HEK293 (cell line): ENCODE results near the gene SAMD11.

ENCODE experiments used
- CTCF ChIA-PET: fragments of 350-600 bp; formaldehyde crosslinking; extraction: SDS; loops from one replicate; lab custom pipeline; 2021; ENCODE audit warnings: antibody characterized with exemption; lab: Yijun Ruan, JAX
- POLR2A ChIA-PET: fragments of 300-600 bp; formaldehyde crosslinking; extraction: SDS; loops from one replicate; lab custom pipeline; 2020; ENCODE audit warnings: antibody characterized with exemption, inconsistent platforms; lab: Yijun Ruan, JAX
- H3K27ac ChIP-seq: fragments of 200-500 bp; sonication (Bioruptor generic); 2 replicates; pipeline ENCODE4 v1.5.1; 2014; ENCODE audit warnings: low read depth, low read length, control low read depth, inconsistent platforms; ENCODE audit errors: extremely low read depth
- H3K36me3 ChIP-seq, 2 experiments: fragments of 200-500 bp in 1 of 2; sonication (Bioruptor generic) in 1 of 2; 1 replicate in 1 of 2; 2 replicates in 1 of 2; pipeline ENCODE4 v1.5.1; 2014 to 2017; ENCODE audit warnings: inconsistent platforms in 2 of 2, low read length in 2 of 2; ENCODE audit not compliant: control insufficient read depth in 2 of 2, insufficient read depth in 1 of 2
- H3K4me1 ChIP-seq: fragments of 200-500 bp; sonication (Bioruptor generic); 2 replicates; pipeline ENCODE4 v1.5.1; 2014; ENCODE audit warnings: mild to moderate bottlenecking, low read length, inconsistent platforms; ENCODE audit not compliant: control insufficient read depth, insufficient read depth
- H3K4me3 ChIP-seq: 2 replicates; pipeline ENCODE4 v1.5.1; 2011; ENCODE audit warnings: low read depth, mild to moderate bottlenecking, control low read depth, low read length, moderate library complexity
- H3K9me3 ChIP-seq: fragments of 200-500 bp; sonication (Bioruptor generic); 2 replicates; pipeline ENCODE4 v1.5.1; 2014; ENCODE audit warnings: low read depth, low read length, inconsistent platforms; ENCODE audit not compliant: control insufficient read depth, insufficient read depth
- ELK4 ChIP-seq: IDR thresholded peaks from 2 replicates; pipeline ENCODE4 v1.6.1; 2011; ENCODE audit warnings: mild to moderate bottlenecking, low read depth, low read length, borderline replicate concordance
- GLI4 ChIP-seq: fragments of 450-650 bp; formaldehyde crosslinking; IDR thresholded peaks from 2 replicates; pipeline ENCODE4 v1.5.1; 2016; ENCODE audit warnings: missing biosample characterization, missing genetic modification characterization
- SALL2 ChIP-seq: fragments of 450-650 bp; formaldehyde crosslinking; IDR thresholded peaks from 2 replicates; pipeline ENCODE4 v1.5.0; 2017; ENCODE audit warnings: missing biosample characterization, mild to moderate bottlenecking, missing genetic modification characterization, borderline replicate concordance
- SP7 ChIP-seq: fragments of 450-650 bp; formaldehyde crosslinking; IDR thresholded peaks from 2 replicates; pipeline ENCODE4 v1.5.1; 2016; ENCODE audit warnings: missing biosample characterization, missing genetic modification characterization
- TSHZ1 ChIP-seq: fragments of 450-650 bp; formaldehyde crosslinking; IDR thresholded peaks from 2 replicates; pipeline ENCODE4 v1.5.1; 2016; ENCODE audit warnings: missing biosample characterization, missing genetic modification characterization, borderline replicate concordance
- ZNF114 ChIP-seq: fragments of 450-650 bp; formaldehyde crosslinking; IDR thresholded peaks from 2 replicates; pipeline ENCODE4 v1.5.0; 2017; ENCODE audit warnings: missing biosample characterization, missing genetic modification characterization
- ZNF211 ChIP-seq: fragments of 450-650 bp; formaldehyde crosslinking; IDR thresholded peaks from 2 replicates; pipeline ENCODE4 v1.5.1; 2016; ENCODE audit warnings: low read depth, missing biosample characterization, missing genetic modification characterization
- ZNF214 ChIP-seq: fragments of 450-650 bp; formaldehyde crosslinking; IDR thresholded peaks from 2 replicates; pipeline ENCODE4 v1.5.1; 2017; ENCODE audit warnings: missing biosample characterization, mild to moderate bottlenecking, missing genetic modification characterization, borderline replicate concordance
- ZNF513 ChIP-seq: fragments of 450-650 bp; IDR thresholded peaks from 2 replicates; pipeline ENCODE4 v1.5.1; 2018; ENCODE audit warnings: missing biosample characterization, missing genetic modification characterization
- ZNF544 ChIP-seq: fragments of 450-650 bp; formaldehyde crosslinking; IDR thresholded peaks from 2 replicates; pipeline ENCODE4 v1.5.0; 2017; ENCODE audit warnings: missing biosample characterization, missing genetic modification characterization
- ZNF626 ChIP-seq: fragments of 450-650 bp; sonication (Bioruptor Pico); formaldehyde crosslinking; IDR thresholded peaks from 2 replicates; pipeline ENCODE4 v1.5.1; 2018; ENCODE audit warnings: missing biosample characterization, missing genetic modification characterization, inconsistent platforms
- ZSCAN5A ChIP-seq: fragments of 450-650 bp; formaldehyde crosslinking; IDR thresholded peaks from 2 replicates; pipeline ENCODE4 v1.5.1; 2016; ENCODE audit warnings: missing biosample characterization, missing genetic modification characterization
- TF ChIP-seq, protein P1 (sequence below): fragments of 450-650 bp; formaldehyde crosslinking; IDR thresholded peaks from 2 replicates; pipeline ENCODE4 v1.5.1; 2016; ENCODE audit warnings: missing biosample characterization, missing genetic modification characterization

SAMD11 gene

DNA sequence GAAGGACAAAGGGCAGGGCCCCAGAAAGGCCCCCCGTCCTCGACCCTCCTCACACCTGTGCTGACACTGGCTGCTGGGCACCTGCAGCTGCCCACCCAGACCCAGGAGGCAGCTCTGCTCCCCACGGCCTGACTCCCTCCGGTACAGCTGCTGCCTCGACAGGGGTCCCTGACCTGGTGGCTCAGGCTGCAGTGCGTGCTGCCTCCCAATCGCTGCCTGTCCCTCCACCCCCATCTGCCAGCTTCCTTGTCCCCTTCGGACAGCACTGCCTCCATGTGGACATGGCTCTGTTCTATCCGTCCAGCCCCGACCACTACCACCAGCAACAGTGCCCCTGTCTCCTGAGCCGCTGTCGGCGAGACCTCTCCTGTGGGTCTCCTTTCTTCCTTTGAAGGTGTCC lies 31.2 kb downstream of the SAMD11 start:
- POLR2A ChIA-PET: interaction anchor here (1.3 kb wide), 1 partner anchor 11 kb away, joined by 4 read pairs; no protein-coding TSS in a partner anchor
- CTCF ChIA-PET: interaction anchor here (1.1 kb wide), 1 partner anchor 85 kb away, joined by 6 read pairs; no protein-coding TSS in a partner anchor
- no peak overlapping the region for H3K27ac ChIP-seq

More for the DNA sequence above, 31.2 kb downstream of the SAMD11 start:
- no peak for TF ChIP-seq TSHZ1 (tag by site-specific recombination)
- TF ChIP-seq GLI4 (tag by site-specific recombination): no peak
- TF ChIP-seq ZNF211 (tag by site-specific recombination): no peak
- TF ChIP-seq ZNF513 (tag by site-specific recombination): no peak
- no peak for TF ChIP-seq ZNF214 (tag by site-specific recombination)
- no peak for TF ChIP-seq ZNF626 (tag by site-specific recombination)
- no peak for TF ChIP-seq SALL2
- TF ChIP-seq ZSCAN5A (tag by site-specific recombination): no peak
- TF ChIP-seq SP7: no peak
- no peak for TF ChIP-seq ZNF544 (tag by site-specific recombination)
- no peak for TF ChIP-seq ZNF114 (tag by site-specific recombination)
- TF ChIP-seq ELK4: no peak
- TF ChIP-seq, protein P1, sequence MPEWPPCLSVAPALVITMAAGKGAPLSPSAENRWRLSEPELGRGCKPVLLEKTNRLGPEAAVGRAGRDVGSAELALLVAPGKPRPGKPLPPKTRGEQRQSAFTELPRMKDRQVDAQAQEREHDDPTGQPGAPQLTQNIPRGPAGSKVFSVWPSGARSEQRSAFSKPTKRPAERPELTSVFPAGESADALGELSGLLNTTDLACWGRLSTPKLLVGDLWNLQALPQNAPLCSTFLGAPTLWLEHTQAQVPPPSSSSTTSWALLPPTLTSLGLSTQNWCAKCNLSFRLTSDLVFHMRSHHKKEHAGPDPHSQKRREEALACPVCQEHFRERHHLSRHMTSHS (tag by site-specific recombination): no peak
- Histone ChIP-seq H3K9me3 (no peaks in the 10 kb centered on the region), H3K36me3 (peaks cover 12 to 78% of the 10 kb centered on the region in 2 experiments; a peak in 2 of 3 replicates), H3K4me3 (no peak overlapping the region), H3K4me1 (no peaks in the 10 kb centered on the region)
